GM12878 (cell line): ENCODE data around the gene FBXO21. TPM values are rescaled to one million over a fixed set of nuclear protein-coding genes. Genes with fewer than 3 reads are reported as not detected.

Experiments used
- ATAC-seq: fragments of 200-7000 bp; cut with Tn5 transposase; 3 replicates; pipeline ENCODE4 v1.9.1; 2020; ENCODE audit warnings: mild to moderate bottlenecking, moderate library complexity
- BruUV-seq: library from RNA; stranded (reverse); fragments of 400-500 nt; replicated peaks from 2 replicates; lab custom pipeline; 2021; lab: Mats Ljungman, UMichigan
- CTCF ChIA-PET: fragments of 300-600 bp; sonication (Branson Sonifier 250); formaldehyde crosslinking; extraction: SDS; loops from one replicate; lab custom pipeline; 2021; ENCODE audit warnings: inconsistent platforms; lab: Yijun Ruan, JAX
- POLR2A ChIA-PET: fragments of 350-600 bp; formaldehyde crosslinking; extraction: SDS; loops from one replicate; lab custom pipeline; 2021; ENCODE audit warnings: inconsistent platforms; lab: Charles Lee
- RAD21 ChIA-PET: fragments of 300-600 bp; sonication (Branson Sonifier 250); formaldehyde crosslinking; loops from one replicate; lab custom pipeline; 2023; ENCODE audit warnings: antibody characterized with exemption; ENCODE audit not compliant: unreplicated experiment; lab: Charles Lee
- SMC1A ChIA-PET: fragments of 300-600 bp; sonication (Branson Sonifier 250); formaldehyde crosslinking; loops from one replicate; lab custom pipeline; 2023; ENCODE audit not compliant: unreplicated experiment, uncharacterized antibody; lab: Charles Lee
- DNase-seq: peaks from one replicate; pipeline ENCODE4 v3.0.0-alpha.2; 2011; ENCODE audit warnings: low read depth, low spot score
- FAIRE-seq: peaks from 3 replicates; lab custom pipeline; 2011; peaks lifted over from hg19 to GRCh38; lab: Jason Lieb, UNC
- H2AFZ ChIP-seq: 2 replicates; pipeline ENCODE4 v1.6.0; 2011; ENCODE audit warnings: low read depth, low read length, control low read depth; ENCODE audit not compliant: control insufficient read depth
- H3K27ac ChIP-seq: 2 replicates; pipeline ENCODE4 v1.5.1; 2011; ENCODE audit warnings: control low read depth; ENCODE audit not compliant: control insufficient read depth, insufficient read depth
- H3K27me3 ChIP-seq, 2 experiments: replicated peaks in 1 of 2; 2 replicates each; pipeline versions ENCODE4 v1.6.0 to v1.6.1; 2011; ENCODE audit warnings: low read length in 1 of 2; ENCODE audit not compliant: control insufficient read depth in 2 of 2, insufficient read depth in 2 of 2
- H3K36me3 ChIP-seq, 2 experiments: 2 replicates each; pipeline ENCODE4 v1.5.1; 2011; ENCODE audit warnings: low read length in 1 of 2; ENCODE audit not compliant: control insufficient read depth in 2 of 2, insufficient read depth in 2 of 2
- H3K4me1 ChIP-seq: 2 replicates; pipeline ENCODE4 v1.6.1; 2011; ENCODE audit warnings: mild to moderate bottlenecking, low read length, moderate library complexity, mixed read lengths; ENCODE audit not compliant: control insufficient read depth, insufficient read depth
- H3K4me2 ChIP-seq: 2 replicates; pipeline ENCODE4 v1.6.0; 2011; ENCODE audit warnings: control low read depth; ENCODE audit not compliant: control insufficient read depth, insufficient read depth
- H3K4me3 ChIP-seq: fragments of 200-600 bp; sonication (generic); 2 replicates; pipeline ENCODE4 v1.5.1; 2016
- H3K79me2 ChIP-seq: 2 replicates; pipeline ENCODE4 v1.6.0; 2011; ENCODE audit warnings: low read length; ENCODE audit not compliant: control insufficient read depth, insufficient read depth
- H3K9ac ChIP-seq: 2 replicates; pipeline ENCODE4 v1.8.0; 2011; ENCODE audit warnings: low read length, control low read depth, mixed read lengths; ENCODE audit not compliant: control insufficient read depth, insufficient read depth
- H3K9me3 ChIP-seq: replicated peaks from 3 replicates; pipeline ENCODE4 v1.5.1; 2011; ENCODE audit warnings: mild to moderate bottlenecking, low read length; ENCODE audit not compliant: control insufficient read depth, insufficient read depth
- H4K20me1 ChIP-seq: 2 replicates; pipeline ENCODE4 v1.6.0; 2011; ENCODE audit not compliant: control insufficient read depth, insufficient read depth
- BACH1 ChIP-seq: fragments of 450-650 bp; IDR thresholded peaks from 2 replicates; pipeline ENCODE4 v1.6.1; 2017; ENCODE audit warnings: mild to moderate bottlenecking, borderline replicate concordance
- CHD4 ChIP-seq: fragments of 200-600 bp; sonication (generic); IDR thresholded peaks from 2 replicates; pipeline ENCODE4 v1.6.1; 2016; ENCODE audit warnings: mild to moderate bottlenecking
- EP300 ChIP-seq, 2 experiments: fragments of 150-350 bp in 1 of 2; IDR thresholded peaks; 2 replicates each; pipeline ENCODE4 v1.6.1; 2011 to 2012; ENCODE audit warnings: low read depth in 2 of 2, low read length in 2 of 2, borderline replicate concordance in 1 of 2, improper control_type of control experiment in 1 of 2, inconsistent platforms in 1 of 2; ENCODE audit not compliant: control insufficient read depth in 1 of 2
- EZH2 ChIP-seq: IDR thresholded peaks from 2 replicates; pipeline ENCODE4 v1.6.1; 2012; ENCODE audit warnings: low read depth, mild to moderate bottlenecking, control low read depth, inconsistent platforms, low read length, borderline replicate concordance; ENCODE audit not compliant: control insufficient read depth
- GABPA ChIP-seq: IDR thresholded peaks from 2 replicates; pipeline ENCODE4 v1.6.1; 2014; ENCODE audit warnings: antibody characterized with exemption, low read depth, mild to moderate bottlenecking, inconsistent platforms
- MXI1 ChIP-seq: fragments of 150-350 bp; IDR thresholded peaks from 2 replicates; pipeline ENCODE4 v1.6.1; 2011; ENCODE audit warnings: low read depth, mild to moderate bottlenecking, inconsistent platforms, low read length, improper control_type of control experiment
- MYC ChIP-seq: IDR thresholded peaks from 2 replicates; pipeline ENCODE4 v1.6.1; 2011; ENCODE audit warnings: mild to moderate bottlenecking, low read length, moderate library complexity, inconsistent platforms; ENCODE audit not compliant: insufficient read depth, insufficient replicate concordance, insufficient read length, severe bottlenecking
- SKIL ChIP-seq: fragments of 450-650 bp; IDR thresholded peaks from 2 replicates; pipeline ENCODE4 v1.6.1; 2017; ENCODE audit warnings: mild to moderate bottlenecking, low read depth, inconsistent platforms; ENCODE audit not compliant: poor library complexity, severe bottlenecking
- SMC3 ChIP-seq: IDR thresholded peaks from 2 replicates; pipeline ENCODE4 v1.6.1; 2011; ENCODE audit warnings: low read length, improper control_type of control experiment, borderline replicate concordance
- SREBF1 ChIP-seq: IDR thresholded peaks from 2 replicates; pipeline ENCODE4 v1.6.1; 2012; ENCODE audit warnings: mild to moderate bottlenecking, low read length
- ZBED1 ChIP-seq: IDR thresholded peaks from 2 replicates; pipeline ENCODE4 v1.6.1; 2016; ENCODE audit warnings: borderline replicate concordance
- ZNF24 ChIP-seq: fragments of 450-650 bp; IDR thresholded peaks from 2 replicates; pipeline ENCODE4 v1.6.1; 2017; ENCODE audit warnings: antibody characterized with exemption, mild to moderate bottlenecking
- WGBS: methylation state at CpG from one replicate; pipeline ENCODE4 v1.1.6; 2016; ENCODE audit warnings: low lambda C conversion rate; ENCODE audit not compliant: insufficient replicate concordance, insufficient coverage; ENCODE audit errors: missing lambda C conversion rate; 5-methylcytosine and 5-hydroxymethylcytosine counted together
- in situ Hi-C: fragments of 300-500 bp; cut with MboI; formaldehyde crosslinking; loops from 9 replicates; pipeline ENCODE4 v1.14.3; 2018; ENCODE audit warnings: mixed read lengths
- intact Hi-C: fragments of 100-400 bp; cut with micrococcal nuclease; formaldehyde crosslinking; loops from one replicate; pipeline ENCODE4 v1.14.2; 2022; ENCODE audit not compliant: unreplicated experiment
- polyA plus RNA-seq, 11 experiments: library from polyadenylated mRNA; depleted of rRNA in 4 of 11; unstranded in 6 of 11; stranded (reverse) in 5 of 11; fragments of >200 nt; fragmentation: Nextera tagmentation in 4 of 11; fragmentation: Illumina TruSeq in 1 of 11; extraction: Ambion mirVana in 4 of 11; extraction: Trizol in 1 of 11; gene quantifications; 1 replicate in 1 of 11; 2 replicates in 10 of 11; pipeline versions ENCODE4 v1.2.1 to v1.2.3, GENCODE V29; 2011 to 2016; ENCODE audit warnings: inconsistent platforms in 2 of 11, missing spikeins in 2 of 11, low read depth in 1 of 11
- total RNA-seq, 4 experiments: library from RNA; depleted of rRNA in 3 of 4; stranded (reverse); fragments of >200 nt in 3 of 4; fragmentation: Illumina TruSeq in 1 of 4; extraction: Trizol in 1 of 4; gene quantifications; 2 replicates each; pipeline versions ENCODE4 v1.2.1 to v1.2.3, GENCODE V29; 2013 to 2021
- TF ChIP-seq, protein P1 (sequence below): fragments of 450-650 bp; IDR thresholded peaks from 2 replicates; pipeline ENCODE4 v1.6.1; 2014; ENCODE audit warnings: mild to moderate bottlenecking
- TF ChIP-seq, protein P2 (sequence below): fragments of 150-350 bp; IDR thresholded peaks from 2 replicates; pipeline ENCODE4 v1.6.1; 2014; ENCODE audit warnings: mild to moderate bottlenecking, low read depth, low read length
- TF ChIP-seq, protein P3 (sequence below): fragments of 450-650 bp; IDR thresholded peaks from 2 replicates; pipeline ENCODE4 v1.6.1; 2017; ENCODE audit warnings: mild to moderate bottlenecking, moderate library complexity

Gene FBXO21
- total and polyA plus RNA-seq, 10 of the 15 experiments (the other 5 are each of a cell fraction or from before 2014, with no cell fraction given) = 5.5 to 32.6 (median 18.9) TPM

DNA sequence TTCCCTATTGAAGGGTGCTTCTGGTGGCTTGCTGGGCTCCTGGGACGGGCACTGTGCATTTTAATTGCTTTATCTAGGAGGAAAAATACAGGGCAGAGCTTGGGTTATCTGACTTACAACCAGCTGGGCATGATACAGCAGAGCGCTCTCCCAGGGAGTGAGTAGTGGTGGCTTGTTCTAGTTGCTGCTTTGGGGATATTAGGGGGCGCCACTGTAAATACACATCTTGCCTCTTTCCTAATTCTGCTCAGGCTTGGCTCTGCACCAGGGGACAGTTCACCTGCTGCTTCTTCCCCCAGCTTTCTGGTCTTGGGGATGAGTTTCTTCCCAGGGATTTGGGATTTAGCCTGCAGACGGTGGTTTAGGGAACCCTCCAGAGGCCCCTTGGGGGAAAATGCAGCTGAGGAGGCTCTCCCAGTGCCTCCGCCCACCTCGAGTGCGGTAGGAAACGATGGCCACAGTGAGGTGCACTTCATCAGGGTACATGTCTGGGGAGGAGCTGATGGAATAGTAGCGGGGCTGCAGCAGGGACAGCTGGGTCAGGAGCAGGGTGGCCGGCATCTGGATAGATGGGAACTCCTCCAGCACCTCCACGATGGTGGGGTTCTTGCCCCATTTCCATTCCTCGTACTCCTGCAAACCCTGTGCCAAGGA, 36.9 kb upstream of the FBXO21 start:
- ChIA-PET POLR2A (no interaction called here), CTCF (interaction anchor here (0.8 to 1.5 kb wide), 2 partner anchors 15 to 140 kb away, joined by 3 read pairs; no protein-coding TSS in a partner anchor), SMC1A (no interaction called here), RAD21 (no interaction called here)
- H4K20me1 ChIP-seq = no peaks in the 10 kb centered on the region
- no peak overlapping the region for H3K9ac ChIP-seq
- FAIRE-seq (no peak), DNase-seq (no peak), ATAC-seq (no peak)
- H3K79me2 ChIP-seq = no peaks in the 10 kb centered on the region
- no peak overlapping the region for H2AFZ ChIP-seq
- no peaks in the 10 kb centered on the region for H3K9me3 ChIP-seq
- no TSS peak for BruUV-seq
- intact Hi-C loops (no loop called here), in situ Hi-C loops (no loop called here)
- H3K27ac ChIP-seq = no peak overlapping the region
- H3K36me3 ChIP-seq = no peaks in the 10 kb centered on the region
- no peak overlapping the region for H3K4me3 ChIP-seq
- WGBS = 14% methylated on average over 11 of the region's 12 CpGs
- no peaks in the 10 kb centered on the region for H3K27me3 ChIP-seq
- H3K4me2 ChIP-seq = no peak overlapping the region
- H3K4me1 ChIP-seq = no peaks in the 10 kb centered on the region
- no peak for TF ChIP-seq MXI1
- no peak for TF ChIP-seq BACH1
- TF ChIP-seq ZNF24 = no peak
- TF ChIP-seq, protein P1, sequence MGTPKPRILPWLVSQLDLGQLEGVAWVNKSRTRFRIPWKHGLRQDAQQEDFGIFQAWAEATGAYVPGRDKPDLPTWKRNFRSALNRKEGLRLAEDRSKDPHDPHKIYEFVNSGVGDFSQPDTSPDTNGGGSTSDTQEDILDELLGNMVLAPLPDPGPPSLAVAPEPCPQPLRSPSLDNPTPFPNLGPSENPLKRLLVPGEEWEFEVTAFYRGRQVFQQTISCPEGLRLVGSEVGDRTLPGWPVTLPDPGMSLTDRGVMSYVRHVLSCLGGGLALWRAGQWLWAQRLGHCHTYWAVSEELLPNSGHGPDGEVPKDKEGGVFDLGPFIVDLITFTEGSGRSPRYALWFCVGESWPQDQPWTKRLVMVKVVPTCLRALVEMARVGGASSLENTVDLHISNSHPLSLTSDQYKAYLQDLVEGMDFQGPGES = no peak
- no peak for TF ChIP-seq MYC
- TF ChIP-seq SKIL = no peak
- TF ChIP-seq GABPA = no peak
- TF ChIP-seq ZBED1 = no peak
- TF ChIP-seq SMC3 = no peak
- no peak for TF ChIP-seq EZH2
- TF ChIP-seq CHD4 = no peak
- TF ChIP-seq EP300 (IDR thresholded peaks at IDR 0.05; ENCODE audit: borderline replicate concordance in 1 of 2, control insufficient read depth in 1 of 2, low read depth in 2 of 2, low read length in 2 of 2) = no peak
- TF ChIP-seq, protein P2, sequence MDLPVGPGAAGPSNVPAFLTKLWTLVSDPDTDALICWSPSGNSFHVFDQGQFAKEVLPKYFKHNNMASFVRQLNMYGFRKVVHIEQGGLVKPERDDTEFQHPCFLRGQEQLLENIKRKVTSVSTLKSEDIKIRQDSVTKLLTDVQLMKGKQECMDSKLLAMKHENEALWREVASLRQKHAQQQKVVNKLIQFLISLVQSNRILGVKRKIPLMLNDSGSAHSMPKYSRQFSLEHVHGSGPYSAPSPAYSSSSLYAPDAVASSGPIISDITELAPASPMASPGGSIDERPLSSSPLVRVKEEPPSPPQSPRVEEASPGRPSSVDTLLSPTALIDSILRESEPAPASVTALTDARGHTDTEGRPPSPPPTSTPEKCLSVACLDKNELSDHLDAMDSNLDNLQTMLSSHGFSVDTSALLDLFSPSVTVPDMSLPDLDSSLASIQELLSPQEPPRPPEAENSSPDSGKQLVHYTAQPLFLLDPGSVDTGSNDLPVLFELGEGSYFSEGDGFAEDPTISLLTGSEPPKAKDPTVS = no peak
- TF ChIP-seq, protein P3, sequence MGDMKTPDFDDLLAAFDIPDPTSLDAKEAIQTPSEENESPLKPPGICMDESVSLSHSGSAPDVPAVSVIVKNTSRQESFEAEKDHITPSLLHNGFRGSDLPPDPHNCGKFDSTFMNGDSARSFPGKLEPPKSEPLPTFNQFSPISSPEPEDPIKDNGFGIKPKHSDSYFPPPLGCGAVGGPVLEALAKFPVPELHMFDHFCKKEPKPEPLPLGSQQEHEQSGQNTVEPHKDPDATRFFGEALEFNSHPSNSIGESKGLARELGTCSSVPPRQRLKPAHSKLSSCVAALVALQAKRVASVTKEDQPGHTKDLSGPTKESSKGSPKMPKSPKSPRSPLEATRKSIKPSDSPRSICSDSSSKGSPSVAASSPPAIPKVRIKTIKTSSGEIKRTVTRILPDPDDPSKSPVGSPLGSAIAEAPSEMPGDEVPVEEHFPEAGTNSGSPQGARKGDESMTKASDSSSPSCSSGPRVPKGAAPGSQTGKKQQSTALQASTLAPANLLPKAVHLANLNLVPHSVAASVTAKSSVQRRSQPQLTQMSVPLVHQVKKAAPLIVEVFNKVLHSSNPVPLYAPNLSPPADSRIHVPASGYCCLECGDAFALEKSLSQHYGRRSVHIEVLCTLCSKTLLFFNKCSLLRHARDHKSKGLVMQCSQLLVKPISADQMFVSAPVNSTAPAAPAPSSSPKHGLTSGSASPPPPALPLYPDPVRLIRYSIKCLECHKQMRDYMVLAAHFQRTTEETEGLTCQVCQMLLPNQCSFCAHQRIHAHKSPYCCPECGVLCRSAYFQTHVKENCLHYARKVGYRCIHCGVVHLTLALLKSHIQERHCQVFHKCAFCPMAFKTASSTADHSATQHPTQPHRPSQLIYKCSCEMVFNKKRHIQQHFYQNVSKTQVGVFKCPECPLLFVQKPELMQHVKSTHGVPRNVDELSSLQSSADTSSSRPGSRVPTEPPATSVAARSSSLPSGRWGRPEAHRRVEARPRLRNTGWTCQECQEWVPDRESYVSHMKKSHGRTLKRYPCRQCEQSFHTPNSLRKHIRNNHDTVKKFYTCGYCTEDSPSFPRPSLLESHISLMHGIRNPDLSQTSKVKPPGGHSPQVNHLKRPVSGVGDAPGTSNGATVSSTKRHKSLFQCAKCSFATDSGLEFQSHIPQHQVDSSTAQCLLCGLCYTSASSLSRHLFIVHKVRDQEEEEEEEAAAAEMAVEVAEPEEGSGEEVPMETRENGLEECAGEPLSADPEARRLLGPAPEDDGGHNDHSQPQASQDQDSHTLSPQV = no peak
- TF ChIP-seq SREBF1 = no peak
